Stomach (tissue), 4 donors: ENCODE measurements around the gene DYNC2I2.

Experiments
- CTCF ChIP-seq, 7 experiments: fragments of 450-650 bp in 4 of 7; fragments of 200-600 bp in 3 of 7; sonication (generic) in 3 of 7; IDR thresholded peaks; one replicate each; pipeline ENCODE4 v1.5.1; 2016 to 2019; ENCODE audit warnings: antibody characterized with exemption in 7 of 7, control low read depth in 2 of 7, mild to moderate bottlenecking in 1 of 7
- EP300 ChIP-seq: sonication (generic); formaldehyde crosslinking; IDR thresholded peaks from one replicate; pipeline ENCODE4 v1.6.1; 2017; ENCODE audit warnings: antibody characterized with exemption
- POLR2A ChIP-seq, 4 donors: fragments of 450-650 bp; IDR thresholded peaks; one replicate each; pipeline ENCODE4 v1.6.1; 2016; ENCODE audit warnings: antibody characterized with exemption in 4 of 4, control low read depth in 2 of 4, mild to moderate bottlenecking in 1 of 4, moderate library complexity in 1 of 4
- POLR2AphosphoS5 ChIP-seq, 3 donors: sonication (generic); formaldehyde crosslinking; IDR thresholded peaks; one replicate each; pipeline ENCODE4 v1.6.1; 2016; ENCODE audit warnings: antibody characterized with exemption in 3 of 3

DNA sequence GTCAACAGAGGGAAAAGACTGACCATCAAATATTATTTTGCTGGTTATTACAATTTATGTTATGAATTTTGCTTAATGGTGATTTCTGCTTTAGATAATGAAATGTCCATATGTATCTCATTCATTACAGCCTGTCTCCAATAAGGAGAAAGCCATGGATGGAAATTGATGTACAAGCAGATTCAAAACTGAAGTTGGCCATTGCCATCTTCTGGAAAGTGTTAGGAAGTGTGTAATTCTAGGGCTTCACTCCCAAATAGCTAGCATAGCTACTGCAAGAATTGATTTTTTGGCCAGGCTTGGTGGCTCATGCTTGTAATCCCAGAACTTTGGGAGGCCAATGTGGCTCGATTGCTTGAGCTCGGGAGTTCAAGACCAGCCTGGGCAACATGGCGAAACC is 45.8 kb downstream of the DYNC2I2 start:
- TF ChIP-seq CTCF (IDR thresholded peaks at IDR 0.05) (no peak), POLR2A (IDR thresholded peaks at IDR 0.05) (no peak), EP300 (no peak), POLR2AphosphoS5 (IDR thresholded peaks at IDR 0.05) (no peak)
